Inflammatory macrophage (primary cell): ENCODE measurements around the gene IRF7.
"Not testable (repeated sequence)": the region's sequence is repeated elsewhere in the genome, so short reads cannot be mapped to it uniquely, and the experiment has no call there.

ENCODE experiments used
- DNase-seq, 2 donors: peaks; one replicate each; pipeline ENCODE4 v3.0.0-alpha.2; 2020 to 2022
- total RNA-seq, 18 experiments: gene quantifications; one replicate each; lab custom pipeline; 2026; ENCODE audit warnings: mixed read lengths in 6 of 18, inconsistent platforms in 2 of 18; lab: John Stamatoyannopoulos, UW

Gene IRF7
- total RNA-seq: 4.3 to 258 (median 15.1) reads per million in 18 experiments

DNA sequence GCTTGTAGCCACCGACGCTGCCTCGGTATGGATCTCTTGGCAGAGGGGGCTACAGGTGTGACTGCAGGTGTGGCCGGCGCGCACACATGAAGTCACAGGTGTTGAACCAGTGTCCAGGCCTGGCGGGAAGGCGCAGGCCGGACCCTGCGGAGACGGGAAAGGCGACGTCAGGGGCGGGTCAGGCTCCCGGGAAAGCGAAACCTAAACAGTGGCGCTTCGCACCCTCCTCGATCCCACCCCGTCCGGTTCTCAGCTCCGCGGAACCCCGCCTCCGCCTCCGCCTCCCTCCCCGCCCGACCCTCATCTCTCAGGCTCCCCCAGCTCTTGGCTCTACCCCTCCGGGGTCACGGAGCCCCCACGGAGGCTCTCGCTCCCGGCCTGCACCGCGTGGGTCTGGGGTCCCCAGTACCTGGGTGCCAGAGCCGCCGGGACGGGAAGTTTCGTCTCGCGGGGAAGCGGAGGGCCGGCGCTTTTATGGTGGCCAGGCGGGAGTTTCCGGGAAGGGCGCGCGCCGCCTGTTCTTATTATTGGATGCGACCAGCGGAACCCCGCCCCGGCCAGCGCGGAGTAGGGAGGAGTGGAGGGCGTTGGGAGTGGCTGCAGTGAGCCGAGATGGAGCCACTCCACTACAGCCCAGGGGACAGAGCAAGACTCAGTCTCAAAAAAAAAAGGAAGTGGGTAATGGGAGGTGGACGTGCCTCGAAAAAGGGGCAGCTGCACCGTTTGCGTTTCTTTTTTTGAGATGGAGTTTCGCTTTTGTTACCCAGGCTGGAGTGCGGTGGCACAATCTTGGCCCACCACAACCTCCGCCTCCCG, at the start of gene IRF7:
Gene IRF7, minus strand, starts transcription at position 447 of the 816 bp plus-strand sequence. CDS start 586 bp downstream, outside the sequence.
- peak; percentile 97 to 98 for DNase-seq

DNA sequence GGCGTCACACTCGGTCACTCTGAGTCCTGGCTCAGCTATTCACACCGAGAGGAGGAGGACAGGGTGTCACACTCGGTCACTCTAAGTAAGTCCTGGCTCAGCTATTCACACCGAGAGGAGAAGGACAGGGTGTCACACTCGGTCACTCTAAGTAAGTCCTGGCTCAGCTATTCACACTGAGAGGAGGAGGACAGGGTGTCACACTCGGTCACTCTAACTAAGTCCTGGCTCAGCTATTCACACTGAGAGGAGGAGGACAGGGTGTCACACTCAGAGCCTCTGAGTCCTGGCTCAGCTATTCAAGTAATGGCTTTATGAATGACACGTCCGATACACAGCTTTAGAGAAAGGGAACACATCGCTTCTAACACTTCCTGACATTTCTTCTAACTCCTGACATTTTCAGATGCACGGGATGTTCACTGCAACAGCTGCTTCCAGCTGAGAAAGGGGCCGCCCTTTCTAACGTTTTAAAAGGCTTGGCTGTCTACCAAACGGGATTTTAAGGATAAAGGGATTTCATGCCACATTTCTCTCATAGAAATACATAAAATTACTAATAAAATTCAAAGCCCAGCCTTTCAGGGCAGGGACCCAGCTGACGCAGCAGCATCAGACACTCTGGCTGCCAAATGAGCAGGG, 49.4 kb upstream of the IRF7 start:
- DNase-seq: no peak

- peak; percentile 38 to 64 for DNase-seq
Observed at GRCh38 chr11:662689-663274, 47.0 kb upstream of the IRF7 start.

DNA sequence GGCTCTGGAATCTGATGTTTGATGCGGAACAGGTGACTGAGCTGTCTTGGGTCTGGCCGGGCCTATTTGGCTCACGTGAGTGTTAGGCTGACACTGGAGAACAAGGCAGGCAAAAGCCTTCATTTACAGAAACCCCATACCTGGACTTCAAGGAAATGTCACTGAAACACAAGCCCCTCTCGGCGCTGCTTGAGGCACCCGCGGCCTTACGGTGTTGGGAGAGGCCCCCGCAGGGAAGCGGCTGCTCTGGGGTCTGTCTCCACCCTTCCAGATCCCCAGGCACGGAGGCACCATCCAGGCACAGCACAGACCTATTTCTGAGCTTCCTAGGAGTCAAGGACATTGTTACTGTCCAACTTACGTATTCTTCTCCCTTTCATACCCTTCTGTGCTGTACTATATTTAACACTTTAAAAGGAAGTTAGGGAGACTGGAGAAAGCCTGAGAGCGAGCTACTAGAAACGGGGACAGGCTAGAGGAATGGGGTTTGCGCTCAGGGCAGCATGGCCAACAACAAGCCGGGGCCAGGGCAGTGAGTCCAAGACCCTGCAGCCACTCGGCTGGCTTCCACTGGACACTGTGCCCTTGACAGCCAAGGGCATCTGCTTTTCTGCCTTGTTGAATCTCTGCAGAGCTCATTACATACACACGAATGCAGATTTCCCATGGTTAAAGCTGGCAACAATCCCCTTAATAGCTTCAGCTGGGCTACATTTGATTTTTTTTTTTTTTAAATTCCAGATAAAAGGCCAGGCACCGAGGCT, 45.1 kb upstream of the IRF7 start:
- DNase-seq: no peak

DNA sequence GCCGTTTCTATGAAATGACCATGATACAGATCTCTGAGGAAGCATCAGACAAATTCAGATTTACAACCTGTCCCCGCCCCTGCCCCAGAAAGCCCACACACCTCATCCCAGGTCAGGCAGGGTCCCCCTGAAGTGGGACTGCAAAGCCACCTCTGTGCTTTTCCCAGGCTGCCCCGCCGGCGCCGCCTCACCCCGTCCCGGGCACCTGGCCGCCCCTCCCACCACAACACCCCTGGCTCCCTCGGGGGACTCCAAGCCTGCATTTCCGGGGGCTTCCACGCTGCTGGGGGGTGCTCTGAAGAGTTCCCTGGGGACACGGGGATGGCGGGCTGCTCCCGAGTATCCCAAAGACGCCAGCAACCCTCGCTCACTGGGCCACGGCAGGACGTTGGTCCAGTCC, 44.5 kb upstream of the IRF7 start:
- DNase-seq: no peak

GRCh38 chr11:659532-660085, 43.9 kb upstream of the IRF7 start:
- no peak for DNase-seq

DNA sequence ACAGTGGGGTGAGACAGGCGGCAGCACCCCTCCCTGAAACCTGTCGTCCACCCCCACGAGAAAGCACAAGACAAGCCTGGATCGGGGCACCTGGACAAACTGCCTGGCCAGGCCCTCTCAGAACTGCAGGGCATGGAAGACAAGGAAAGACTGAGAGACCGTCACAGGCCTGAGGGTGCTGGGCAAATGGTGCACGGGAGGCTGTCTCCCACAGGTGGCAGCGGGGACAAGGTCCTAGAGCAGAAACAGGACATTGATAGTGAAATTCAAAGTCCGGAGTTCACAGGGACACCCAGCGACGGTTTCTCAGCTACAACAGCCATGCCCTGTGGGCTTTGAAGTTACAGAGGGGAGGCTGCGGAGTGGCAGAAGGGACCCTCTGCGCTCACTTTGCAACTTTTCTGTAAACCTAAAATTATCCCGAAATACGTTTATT, 42.0 kb upstream of the IRF7 start:
- DNase-seq: no peak

- no peak for DNase-seq
Observed at GRCh38 chr11:656866-657265, 41.1 kb upstream of the IRF7 start.

- no peak for DNase-seq
Observed at GRCh38 chr11:656426-656825, 40.7 kb upstream of the IRF7 start.

- DNase-seq: no peak
Observed at GRCh38 chr11:655036-655726, 39.4 kb upstream of the IRF7 start.

GRCh38 chr11:654444-654843, 38.7 kb upstream of the IRF7 start:
- not testable (repeated sequence) for DNase-seq

- DNase-seq: no peak
Observed at GRCh38 chr11:653837-654236, 38.1 kb upstream of the IRF7 start.

- DNase-seq: peak; percentile 47 to 68
Observed at GRCh38 chr11:653136-653535, 37.4 kb upstream of the IRF7 start.

DNA sequence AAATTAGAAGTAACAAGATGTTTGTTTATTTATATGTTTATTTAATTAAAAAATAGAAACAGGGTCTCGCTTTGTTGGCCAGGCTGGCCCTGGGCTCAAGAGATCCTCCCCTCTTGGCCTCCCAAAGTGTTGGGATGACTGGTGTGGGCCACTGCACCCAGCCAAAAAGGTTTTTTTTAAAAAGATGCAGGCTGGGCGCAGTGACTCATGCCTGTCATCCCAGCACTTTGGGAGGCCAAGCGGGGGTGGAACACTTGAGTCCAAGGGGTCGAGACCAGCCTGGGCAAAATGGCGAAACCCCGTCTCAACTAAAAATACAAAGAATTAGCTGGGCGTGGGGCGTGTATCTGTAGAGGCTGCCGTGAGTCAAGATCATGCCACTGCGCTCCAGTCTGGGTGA, 34.7 kb upstream of the IRF7 start:
- DNase-seq: no peak

DNA sequence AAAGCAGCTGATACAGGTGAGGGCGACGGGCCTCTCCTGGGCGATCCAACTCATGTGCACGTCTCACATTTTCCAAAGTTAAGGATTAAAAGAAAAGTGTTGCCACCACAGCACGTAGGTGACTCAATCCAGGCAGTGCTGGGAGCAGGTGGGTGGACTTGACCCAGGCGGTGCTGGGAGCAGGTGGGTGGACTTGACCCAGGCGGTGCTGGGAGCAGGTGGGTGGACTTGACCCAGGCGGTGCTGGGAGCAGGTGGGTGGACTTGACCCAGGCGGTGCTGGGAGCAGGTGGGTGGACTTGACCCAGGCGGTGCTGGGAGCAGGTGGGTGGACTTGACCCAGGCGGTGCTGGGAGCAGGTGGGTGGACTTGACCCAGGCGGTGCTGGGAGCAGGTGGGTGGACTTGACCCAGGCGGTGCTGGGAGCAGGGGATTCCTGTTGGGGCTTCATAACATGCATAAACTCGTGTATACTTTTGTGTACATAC, 32.0 kb upstream of the IRF7 start:
- DNase-seq: not testable (repeated sequence)

- DNase-seq: no peak
Observed at GRCh38 chr11:646214-646613, 30.5 kb upstream of the IRF7 start.

DNA sequence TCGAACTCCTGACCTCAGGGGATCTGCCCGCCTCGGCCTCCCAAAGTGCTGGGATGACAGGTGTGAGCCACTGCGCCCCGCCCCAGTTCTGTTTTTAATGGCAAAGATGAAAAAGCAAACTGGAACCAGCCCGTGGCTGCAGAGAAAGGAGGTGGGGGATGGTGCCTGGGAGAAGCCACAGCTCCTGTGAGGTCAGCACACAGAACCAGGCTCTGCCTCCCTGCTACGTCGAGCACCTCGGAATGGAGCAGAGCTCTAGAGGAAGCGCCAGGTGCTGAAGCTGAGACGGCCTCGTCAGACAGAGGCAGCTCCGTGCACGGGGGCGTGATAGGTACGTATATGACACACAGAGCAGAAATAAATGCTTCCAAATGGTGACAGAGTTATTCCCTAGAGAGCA, 29.8 kb upstream of the IRF7 start:
- DNase-seq: no peak

DNA sequence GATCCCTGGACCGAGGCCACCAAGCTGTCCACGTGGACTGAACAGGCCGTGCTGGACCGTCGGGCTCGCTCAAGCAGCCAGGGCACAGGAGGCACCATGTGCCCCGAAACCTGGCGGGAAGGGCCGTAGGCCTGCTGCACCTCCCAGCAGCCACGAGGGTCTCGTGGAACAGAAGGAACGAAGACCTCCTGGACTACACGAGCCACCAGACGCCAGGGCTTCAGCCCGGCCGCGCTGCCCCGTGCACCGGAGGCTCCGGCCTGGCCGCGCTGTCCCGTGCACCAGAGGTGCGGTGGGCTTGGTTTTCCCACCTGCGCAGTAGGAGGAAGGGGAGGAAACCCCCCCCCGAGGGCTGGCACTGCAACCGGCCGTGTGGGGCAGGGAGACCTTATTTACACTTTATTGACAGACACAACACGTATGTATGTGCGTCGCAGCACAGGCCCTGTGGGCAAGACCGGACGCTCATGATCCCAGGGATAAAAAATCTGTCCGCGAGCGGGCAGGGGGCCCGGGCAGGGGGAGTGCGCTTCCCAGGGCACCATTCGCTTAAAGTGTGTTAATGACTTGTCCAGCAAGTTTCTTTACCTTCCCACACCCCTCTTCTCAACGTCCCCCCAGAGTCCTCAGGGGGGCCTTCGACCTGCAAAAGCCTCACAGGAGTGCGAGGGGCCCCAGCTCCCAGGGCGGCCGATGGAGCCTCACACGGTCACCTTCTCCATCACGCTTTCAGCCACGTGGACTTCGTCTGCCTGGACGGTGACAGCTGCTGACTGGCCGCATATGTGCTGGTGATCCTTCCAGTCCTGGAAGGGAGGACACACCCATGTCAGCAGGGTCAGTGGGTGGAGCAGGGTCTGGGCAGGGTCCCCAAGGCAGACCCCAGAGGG, 28.3 kb upstream of the IRF7 start:
- no peak for DNase-seq

DNA sequence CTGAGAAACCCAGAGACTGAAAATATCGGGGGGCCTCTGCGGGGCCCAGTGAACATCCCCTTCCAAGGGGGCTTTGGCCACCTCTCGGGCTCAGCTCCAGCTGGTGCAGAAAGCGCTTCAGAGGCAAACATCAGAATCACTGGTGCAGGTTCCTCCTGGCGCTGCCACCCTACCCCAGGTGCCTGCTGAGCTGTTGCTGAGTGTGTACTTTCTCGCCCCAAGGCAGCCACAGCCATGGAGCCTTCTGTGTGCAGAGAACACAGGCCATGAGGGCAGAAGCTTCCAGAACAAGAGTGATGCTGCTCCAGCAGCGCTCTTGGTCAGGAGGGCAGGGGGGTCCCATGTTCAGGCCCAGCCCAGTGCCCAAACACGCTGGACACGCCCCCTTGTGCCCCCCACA, 27.6 kb upstream of the IRF7 start:
- DNase-seq: no peak

DNA sequence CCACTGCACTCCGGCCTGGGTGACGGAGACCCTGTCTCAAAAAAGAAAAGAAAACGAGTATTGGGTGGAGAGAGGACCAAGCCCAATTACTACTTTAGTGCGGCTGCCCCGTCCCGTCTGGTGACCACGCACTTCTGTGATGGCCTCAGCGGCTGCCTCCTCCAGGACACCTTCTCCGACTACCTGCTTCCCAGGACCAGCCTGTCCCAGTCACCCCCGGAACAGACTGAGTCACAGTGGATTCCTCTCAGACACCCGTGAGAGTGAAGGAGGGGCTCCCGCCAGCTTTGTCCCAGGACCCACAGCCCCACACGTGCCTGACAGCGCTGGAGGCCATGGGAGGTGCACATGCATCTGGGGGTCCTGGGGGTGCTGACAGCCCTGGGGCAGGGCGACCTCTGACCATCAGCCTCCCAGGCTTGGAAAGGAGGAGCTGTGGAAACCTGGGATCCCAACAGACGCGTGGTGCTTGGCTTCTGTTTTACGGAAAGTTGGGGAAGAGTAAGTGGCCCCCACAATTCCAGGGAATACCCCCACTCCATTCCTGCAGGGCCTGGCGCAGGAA, 26.1 kb upstream of the IRF7 start:
- no peak for DNase-seq
